RWPE2 (cell line): Measurements from ENCODE around the gene GNG12.

Experiments
- ATAC-seq: fragments of 200-7000 bp; cut with Tn5 transposase; 3 replicates; pipeline ENCODE4 v1.9.1; 2021; ENCODE audit warnings: low read depth
- DNase-seq: peaks from one replicate; pipeline ENCODE4 v3.0.0-alpha.2; 2020; ENCODE audit warnings: low spot score
- H3K27ac ChIP-seq: fragments of 450-650 bp; 2 replicates; pipeline ENCODE4 v1.5.1; 2017; ENCODE audit warnings: mild to moderate bottlenecking; ENCODE audit not compliant: poor library complexity, severe bottlenecking
- H3K27me3 ChIP-seq: fragments of 250-450 bp; sonication (Bioruptor Pico); 2 replicates; pipeline ENCODE4 v1.5.1; 2021; ENCODE audit warnings: mild to moderate bottlenecking, moderate library complexity; ENCODE audit not compliant: insufficient read depth, poor library complexity, severe bottlenecking
- H3K36me3 ChIP-seq: fragments of 250-450 bp; sonication (Bioruptor Pico); 2 replicates; pipeline ENCODE4 v1.5.1; 2020; ENCODE audit warnings: low read depth, mild to moderate bottlenecking, moderate library complexity
- H3K4me1 ChIP-seq: fragments of 250-450 bp; sonication (Bioruptor Pico); 2 replicates; pipeline ENCODE4 v1.5.1; 2021; ENCODE audit warnings: mild to moderate bottlenecking, moderate library complexity; ENCODE audit not compliant: insufficient read depth, poor library complexity, severe bottlenecking
- H3K4me3 ChIP-seq: fragments of 250-450 bp; sonication (Bioruptor Pico); 2 replicates; pipeline ENCODE4 v1.5.1; 2021; ENCODE audit warnings: mild to moderate bottlenecking, moderate library complexity; ENCODE audit not compliant: severe bottlenecking
- H3K9me3 ChIP-seq: fragments of 250-450 bp; sonication (Bioruptor Pico); 2 replicates; pipeline ENCODE4 v1.5.1; 2021; ENCODE audit warnings: mild to moderate bottlenecking, moderate library complexity; ENCODE audit not compliant: severe bottlenecking
- TF ChIP-seq, protein P1 (sequence below): fragments of 450-650 bp; IDR thresholded peaks from one replicate; pipeline ENCODE4 v1.5.1; 2017; ENCODE audit warnings: mild to moderate bottlenecking, moderate library complexity; ENCODE audit not compliant: poor library complexity, severe bottlenecking

GNG12 gene

DNA sequence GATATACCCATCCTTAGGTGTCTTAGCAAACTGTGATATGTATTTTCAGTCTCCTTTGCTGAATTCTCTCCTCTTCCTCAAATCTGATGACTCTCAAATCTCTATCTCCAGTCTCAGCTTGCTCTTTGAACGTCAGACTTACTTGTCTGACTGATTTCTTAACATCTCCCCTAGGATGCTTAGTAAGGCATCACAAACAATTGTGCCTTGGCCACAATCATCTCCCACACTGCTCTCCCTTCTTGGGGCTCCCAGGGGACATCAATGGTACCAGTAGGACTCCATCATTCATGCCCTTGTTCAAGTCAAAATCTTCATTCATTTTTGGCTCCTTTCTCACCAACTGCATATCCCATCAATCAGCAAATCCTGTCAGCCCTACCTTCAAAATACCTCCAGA, 42.0 kb downstream of the GNG12 start:
- Histone ChIP-seq H3K4me1 (peaks cover 43% of the 10 kb centered on the region), H3K27ac (peak overlapping the region; percentile 94)
- no peak for ATAC-seq

GRCh38 chr1:67790201-67790692, 43.0 kb downstream of the GNG12 start:
- H3K27ac ChIP-seq = peak overlapping the region; percentile 94
- DNase-seq (no peak), ATAC-seq (no peak)
- no peak overlapping the region for H3K4me3 ChIP-seq
- H3K27me3 ChIP-seq = no peaks in the 10 kb centered on the region
- H3K36me3 ChIP-seq = no peaks in the 10 kb centered on the region
- peaks cover 53% of the 10 kb centered on the region for H3K4me1 ChIP-seq
- TF ChIP-seq, protein P1, sequence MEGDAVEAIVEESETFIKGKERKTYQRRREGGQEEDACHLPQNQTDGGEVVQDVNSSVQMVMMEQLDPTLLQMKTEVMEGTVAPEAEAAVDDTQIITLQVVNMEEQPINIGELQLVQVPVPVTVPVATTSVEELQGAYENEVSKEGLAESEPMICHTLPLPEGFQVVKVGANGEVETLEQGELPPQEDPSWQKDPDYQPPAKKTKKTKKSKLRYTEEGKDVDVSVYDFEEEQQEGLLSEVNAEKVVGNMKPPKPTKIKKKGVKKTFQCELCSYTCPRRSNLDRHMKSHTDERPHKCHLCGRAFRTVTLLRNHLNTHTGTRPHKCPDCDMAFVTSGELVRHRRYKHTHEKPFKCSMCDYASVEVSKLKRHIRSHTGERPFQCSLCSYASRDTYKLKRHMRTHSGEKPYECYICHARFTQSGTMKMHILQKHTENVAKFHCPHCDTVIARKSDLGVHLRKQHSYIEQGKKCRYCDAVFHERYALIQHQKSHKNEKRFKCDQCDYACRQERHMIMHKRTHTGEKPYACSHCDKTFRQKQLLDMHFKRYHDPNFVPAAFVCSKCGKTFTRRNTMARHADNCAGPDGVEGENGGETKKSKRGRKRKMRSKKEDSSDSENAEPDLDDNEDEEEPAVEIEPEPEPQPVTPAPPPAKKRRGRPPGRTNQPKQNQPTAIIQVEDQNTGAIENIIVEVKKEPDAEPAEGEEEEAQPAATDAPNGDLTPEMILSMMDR = no peak
- H3K9me3 ChIP-seq = no peaks in the 10 kb centered on the region

More for the DNA sequence above, 42.0 kb downstream of the GNG12 start:
- Histone ChIP-seq H3K27me3 (no peaks in the 10 kb centered on the region), H3K4me3 (no peak overlapping the region), H3K36me3 (no peaks in the 10 kb centered on the region), H3K9me3 (no peaks in the 10 kb centered on the region)
- TF ChIP-seq, protein P1 = no peak
- DNase-seq = no peak

DNA sequence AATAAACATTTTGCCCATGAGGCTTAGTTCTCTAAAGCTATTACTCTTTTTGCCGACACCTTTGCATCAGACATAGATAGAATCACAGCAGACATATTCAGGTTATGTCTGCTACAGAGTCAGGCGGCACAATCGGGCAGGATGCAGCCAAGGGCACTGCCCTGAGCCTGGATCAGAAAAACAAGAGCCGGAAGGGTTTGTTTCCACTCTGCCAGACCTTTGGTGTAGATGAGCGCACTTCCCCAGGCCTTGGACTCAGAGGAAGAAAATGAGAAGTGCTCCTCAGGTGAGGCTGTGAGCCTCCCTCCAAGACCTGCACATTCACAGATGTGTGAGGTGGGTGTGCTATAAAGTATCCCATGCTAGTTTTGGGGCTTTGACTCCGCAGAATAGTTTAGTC, 43.7 kb downstream of the GNG12 start:
- Histone ChIP-seq H3K4me3 (no peak overlapping the region), H3K27ac (no peak overlapping the region), H3K9me3 (no peaks in the 10 kb centered on the region), H3K4me1 (peaks cover 57% of the 10 kb centered on the region), H3K36me3 (no peaks in the 10 kb centered on the region), H3K27me3 (no peaks in the 10 kb centered on the region)
- TF ChIP-seq, protein P1 = no peak
- no peak for DNase-seq
- ATAC-seq = no peak

GRCh38 chr1:67788904-67789303, 44.4 kb downstream of the GNG12 start:
- H3K27me3 ChIP-seq = no peaks in the 10 kb centered on the region
- no peaks in the 10 kb centered on the region for H3K36me3 ChIP-seq
- H3K9me3 ChIP-seq = no peaks in the 10 kb centered on the region
- H3K4me3 ChIP-seq = no peak overlapping the region
- H3K27ac ChIP-seq = no peak overlapping the region
- peaks cover 52% of the 10 kb centered on the region for H3K4me1 ChIP-seq
- DNase-seq (no peak), ATAC-seq (no peak)
- TF ChIP-seq, protein P1 = no peak

- no peaks in the 10 kb centered on the region for H3K36me3 ChIP-seq
- H3K27ac ChIP-seq = no peak overlapping the region
- TF ChIP-seq, protein P1 = no peak
- no peak overlapping the region for H3K4me3 ChIP-seq
- no peaks in the 10 kb centered on the region for H3K27me3 ChIP-seq
- H3K9me3 ChIP-seq = no peaks in the 10 kb centered on the region
- peaks cover 46% of the 10 kb centered on the region for H3K4me1 ChIP-seq
- no peak for ATAC-seq
- no peak for DNase-seq
These were observed 45.0 kb downstream of the GNG12 start for GRCh38 chr1:67788238-67788790.
